Renal cortex interstitium (tissue), 11 donors: ENCODE data around the gene MAP2K6. TPM values are rescaled to one million over a fixed set of nuclear protein-coding genes. Genes with fewer than 3 reads are reported as not detected.

Experiments
- DNase-seq, 11 donors: peaks; one replicate each; pipeline ENCODE4 v3.0.0-alpha.2; 2013; ENCODE audit warnings: low read depth in 9 of 11, low spot score in 4 of 11; ENCODE audit errors: extremely low read depth in 1 of 11
- polyA plus RNA-seq, 3 donors: library from polyadenylated mRNA; unstranded; fragments of 120-200 nt; gene quantifications; one replicate each; pipeline ENCODE4 v1.2.1, GENCODE V29; 2013; ENCODE audit not compliant: insufficient read length in 3 of 3

The MAP2K6 gene
- polyA plus RNA-seq, 3 donors, result 21.0 to 26.6 (median 22.4) TPM

DNA sequence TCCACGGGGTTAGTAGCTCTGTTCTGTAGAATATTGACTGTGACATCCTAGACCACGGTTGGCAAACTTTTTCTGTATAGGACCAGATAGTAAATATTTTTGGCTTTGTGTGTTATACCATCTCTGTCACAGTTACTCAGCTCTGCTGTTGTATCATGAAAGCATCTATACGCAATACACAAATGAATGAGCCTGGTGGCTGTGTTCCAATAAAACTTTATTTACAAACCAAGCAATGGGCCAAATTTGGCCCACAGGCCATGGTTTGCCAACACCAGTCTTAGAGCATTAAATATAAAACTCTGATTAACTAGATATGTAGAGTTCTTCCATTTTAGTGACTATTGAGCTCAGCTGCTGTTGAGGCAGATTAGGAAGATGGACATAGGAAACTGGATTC is 132.7 kb downstream of the MAP2K6 start:
- no peak for DNase-seq

DNA sequence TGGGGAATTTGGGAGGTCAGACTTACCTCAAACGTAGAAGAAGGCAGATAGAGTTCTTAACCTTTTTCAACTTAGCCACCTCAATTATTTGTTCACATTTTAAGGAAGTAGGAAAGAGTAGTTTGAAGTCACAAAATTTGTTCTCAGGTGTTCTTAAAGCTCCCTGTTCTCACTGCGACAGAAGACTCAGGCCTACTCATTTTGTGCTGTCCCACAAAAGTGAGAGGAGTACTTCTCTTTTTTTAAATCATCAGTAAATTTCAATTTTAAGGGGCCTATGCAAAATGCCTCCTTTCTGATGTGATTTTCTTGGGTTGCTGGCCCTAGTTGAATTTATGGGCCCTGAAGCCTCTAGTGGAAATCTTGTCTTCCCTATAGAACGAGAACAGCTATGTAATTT is 133.4 kb downstream of the MAP2K6 start:
- no peak for DNase-seq

DNA sequence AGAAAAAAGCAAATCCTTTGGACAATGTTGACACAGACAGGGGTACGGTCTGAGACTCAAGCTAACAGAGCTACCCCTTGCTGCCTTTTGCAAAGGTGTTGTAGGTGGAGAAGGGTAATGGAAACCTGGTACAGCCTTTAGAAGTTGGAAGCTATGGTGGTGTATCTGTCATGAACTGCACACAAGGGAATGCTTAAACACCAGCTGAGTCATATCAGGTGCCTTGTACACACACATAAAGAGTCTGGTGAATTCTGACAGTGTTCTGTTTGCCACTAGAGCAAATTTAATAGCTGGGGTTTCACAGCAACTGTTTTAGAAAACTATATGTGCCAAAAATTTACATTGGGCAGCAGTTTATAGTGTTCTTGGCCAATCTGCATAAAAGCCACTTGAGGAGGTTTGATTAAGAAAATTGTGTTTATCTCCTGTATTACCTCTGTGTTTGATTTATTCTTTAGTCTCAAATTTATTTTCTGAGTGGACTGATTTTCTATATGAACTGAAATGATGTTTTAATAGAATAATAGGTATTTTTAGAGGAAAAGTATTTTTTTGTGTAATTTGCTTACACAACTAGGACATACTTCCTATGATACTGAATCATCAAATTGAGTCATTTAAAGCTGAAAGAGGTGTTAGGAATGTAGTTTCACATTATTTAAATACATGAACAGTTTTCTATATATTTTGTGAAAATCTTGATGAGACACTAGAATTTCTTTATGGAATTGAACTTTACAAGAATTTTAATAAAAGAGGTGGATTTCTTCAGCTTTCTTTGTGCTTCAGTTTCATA is 136.9 kb downstream of the MAP2K6 start:
- DNase-seq, result no peak

DNA sequence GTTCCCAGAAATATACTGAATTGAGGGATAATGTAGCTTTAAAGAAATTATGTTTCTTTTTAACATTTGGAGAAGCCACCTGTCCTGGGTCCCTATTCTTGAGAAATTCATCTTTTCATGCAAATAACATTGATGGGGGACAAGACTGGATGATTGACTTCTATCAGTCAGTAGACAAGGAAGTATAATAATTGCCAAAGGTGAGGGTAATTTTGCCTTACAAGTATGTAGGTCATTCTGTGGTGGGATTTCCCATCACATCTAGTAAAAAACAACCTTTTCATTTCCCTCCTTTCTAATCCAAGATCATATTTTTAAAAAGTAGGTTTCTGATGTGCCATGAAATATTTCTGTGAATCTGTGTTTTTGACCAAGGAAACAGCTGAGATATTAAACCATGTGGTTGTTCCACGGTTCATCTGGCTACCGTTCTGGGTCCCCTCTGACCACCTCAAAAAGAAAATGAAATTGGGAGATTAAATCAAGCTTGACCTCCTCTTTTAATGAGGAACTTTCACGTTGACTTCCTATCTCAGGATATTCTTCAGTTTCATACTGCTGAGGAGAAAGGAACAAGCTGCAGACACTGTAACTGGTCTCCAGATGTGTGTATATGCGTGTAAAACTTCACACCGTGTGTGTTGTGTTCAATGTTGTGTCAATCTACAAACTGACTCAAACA is 138.6 kb downstream of the MAP2K6 start:
- no peak for DNase-seq

DNA sequence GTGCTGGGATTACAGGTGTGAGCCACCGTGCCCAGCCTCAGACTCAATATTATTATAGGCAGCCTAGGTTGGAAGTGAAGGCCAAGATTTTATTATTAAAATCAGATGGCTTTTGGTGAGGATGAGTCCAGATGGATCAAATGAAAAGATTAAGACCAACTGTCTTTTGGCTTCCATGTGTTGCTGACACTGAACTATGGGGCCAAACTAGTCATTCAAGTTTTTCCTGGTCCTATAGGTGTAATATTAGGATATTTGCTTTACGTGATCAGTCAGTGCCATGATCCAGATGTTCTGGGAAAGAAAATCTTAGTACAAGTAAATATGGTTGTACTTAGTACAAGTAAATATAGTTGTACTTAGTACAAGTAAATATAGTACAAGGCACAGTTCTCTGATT is 140.6 kb downstream of the MAP2K6 start:
- DNase-seq, result no peak

DNA sequence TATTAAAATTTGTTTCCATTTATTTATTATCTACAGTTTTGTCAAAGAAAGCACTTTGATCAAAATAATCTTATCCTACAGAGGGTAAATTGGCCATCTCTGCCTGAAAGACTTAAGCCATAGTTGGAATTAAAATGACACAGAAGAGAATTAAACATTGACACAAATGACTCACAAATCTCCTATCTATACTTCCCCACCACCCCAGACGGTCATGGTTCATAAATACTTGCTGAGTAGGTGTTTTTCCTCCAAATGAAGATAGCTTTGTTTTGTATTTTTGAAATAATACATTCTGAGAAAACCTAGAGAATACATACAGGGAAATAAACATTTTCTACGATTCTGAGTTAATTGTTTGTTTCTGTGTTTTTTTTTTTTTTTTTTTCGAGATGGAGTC is 142.8 kb downstream of the MAP2K6 start:
- DNase-seq, result no peak

DNA sequence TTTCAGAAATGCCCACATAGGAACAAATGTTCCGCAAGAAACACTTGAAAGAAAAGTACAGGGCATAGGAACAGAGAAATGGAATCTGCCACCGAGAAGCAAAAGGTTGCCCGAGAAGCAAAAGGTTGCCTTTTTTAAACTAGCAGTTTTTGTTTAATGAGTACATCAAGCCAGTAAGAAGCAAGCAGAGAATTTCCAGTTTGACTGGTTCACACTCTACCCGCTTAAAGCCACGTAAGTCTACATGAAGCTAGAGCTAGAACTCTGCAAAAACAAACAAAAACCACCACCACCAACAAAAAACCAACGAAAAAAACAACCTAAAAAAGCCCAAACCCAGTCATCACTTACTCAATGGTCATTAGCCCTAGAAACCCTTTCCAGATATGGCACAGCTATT is 144.3 kb downstream of the MAP2K6 start:
- no peak for DNase-seq

DNA sequence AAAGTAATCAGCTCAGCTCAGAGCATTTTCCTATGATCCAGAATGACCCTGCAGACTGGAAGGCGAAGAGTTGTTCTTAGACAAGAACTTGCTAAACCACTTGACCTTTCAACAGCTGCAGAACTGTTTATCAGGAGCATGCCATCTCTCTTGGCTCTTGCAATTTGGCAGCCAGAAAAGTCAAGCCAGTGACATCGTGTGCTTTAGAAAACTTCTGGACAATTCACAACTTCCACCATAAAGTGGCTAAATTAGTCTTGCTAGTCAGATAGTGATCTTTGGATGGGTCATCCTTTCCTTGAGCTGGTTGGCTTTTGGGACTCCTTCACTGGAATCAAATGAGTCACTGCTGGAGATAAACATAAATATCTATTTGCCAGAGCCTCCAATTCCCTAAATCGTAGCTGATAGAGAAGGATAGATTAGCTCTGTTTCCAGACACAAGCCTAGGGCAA is 146.5 kb downstream of the MAP2K6 start:
- DNase-seq, result no peak

DNA sequence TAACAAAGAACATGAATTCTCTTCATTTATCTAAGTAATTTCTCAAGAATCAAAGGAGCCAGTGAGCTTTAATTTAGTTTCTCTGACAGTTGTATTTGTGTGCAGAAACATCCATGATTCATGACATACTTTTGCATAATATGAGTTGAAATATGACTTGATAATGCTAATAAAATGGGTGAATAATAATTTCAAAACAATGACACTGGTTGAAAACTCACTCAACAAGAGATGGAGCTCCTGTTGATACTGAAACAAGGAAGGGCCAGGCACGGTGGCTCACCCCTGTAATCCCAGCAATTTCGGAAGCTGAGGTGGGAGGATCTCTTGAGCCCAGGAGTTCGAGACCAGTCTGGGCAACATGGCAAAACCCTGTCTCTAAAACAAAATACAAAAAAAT is 147.0 kb downstream of the MAP2K6 start:
- no peak for DNase-seq

DNA sequence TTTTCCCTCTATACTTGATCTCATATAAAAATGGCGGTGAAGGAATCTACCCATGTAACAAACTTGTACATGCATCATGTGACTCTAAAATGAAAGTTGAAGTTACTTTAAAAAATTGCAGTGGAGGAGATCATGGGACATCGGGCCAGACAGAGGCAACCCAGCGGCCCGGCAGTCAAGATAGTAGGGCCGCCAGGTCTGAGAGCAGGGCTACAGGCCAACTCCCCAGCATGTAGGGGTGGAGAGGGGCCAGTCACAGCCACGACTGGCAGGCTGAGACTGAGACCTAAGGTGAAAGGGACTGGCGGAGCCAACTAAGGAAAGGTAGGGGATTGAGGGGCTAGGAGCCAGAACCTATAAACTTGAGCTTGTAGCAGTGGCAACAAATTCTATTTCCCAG is 150.9 kb downstream of the MAP2K6 start:
- no peak for DNase-seq

DNA sequence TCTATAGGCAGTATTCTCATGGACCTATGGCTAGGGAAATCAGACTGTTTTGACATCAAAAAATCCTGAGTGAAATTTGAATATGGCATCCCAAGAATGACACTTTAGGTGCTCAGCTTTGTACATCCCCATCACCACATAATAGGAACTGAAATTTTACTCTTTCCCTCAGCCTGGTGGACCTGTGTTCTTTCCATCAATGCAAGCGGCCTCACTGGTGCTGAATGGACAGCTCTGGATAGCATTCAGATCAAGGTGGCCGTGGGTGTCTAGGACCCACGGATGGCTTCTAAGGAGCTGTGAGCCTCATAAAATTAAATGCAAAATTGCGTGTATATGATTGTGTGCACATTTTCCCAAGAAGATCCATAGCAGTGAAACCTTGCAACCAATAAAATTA is 152.6 kb downstream of the MAP2K6 start:
- DNase-seq, result no peak

DNA sequence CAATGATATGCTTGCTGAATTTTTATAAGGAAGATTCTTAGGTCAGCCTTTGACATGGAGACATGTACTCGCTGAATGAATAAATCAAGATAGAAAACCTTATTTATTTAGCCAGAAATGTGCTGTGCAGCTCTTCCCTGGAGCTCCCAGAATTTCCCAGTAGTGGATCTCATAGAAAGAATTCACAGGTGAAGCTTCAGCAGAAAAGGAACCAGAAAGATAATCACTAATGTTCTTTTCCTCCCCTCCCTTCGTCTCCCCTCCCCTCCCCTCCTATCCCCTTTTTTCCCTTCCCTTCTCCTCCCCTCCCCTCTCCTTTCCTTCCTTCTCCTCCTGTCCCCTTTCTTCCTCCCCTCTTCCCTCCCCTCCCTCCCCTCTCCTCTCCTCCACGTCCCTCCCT is 158.2 kb downstream of the MAP2K6 start:
- DNase-seq, result no peak

DNA sequence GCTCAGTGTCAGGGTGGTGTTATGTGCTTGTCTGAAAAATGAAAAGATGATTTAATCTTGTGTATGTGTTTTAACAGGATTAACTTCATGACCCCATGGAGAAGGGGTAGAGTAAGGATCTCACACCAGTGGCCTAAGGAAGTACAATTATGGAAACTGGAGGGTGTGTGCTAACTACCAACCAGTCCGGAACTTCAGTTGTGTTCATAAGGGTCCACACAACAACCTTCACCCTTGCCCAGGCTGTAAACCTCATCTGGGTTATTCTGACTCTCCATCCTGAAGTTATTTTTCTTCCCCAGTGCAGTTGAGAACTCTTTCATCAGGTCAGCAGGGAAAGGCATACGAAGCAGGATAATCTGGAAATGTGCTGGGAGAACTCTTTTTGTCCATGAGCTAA is 158.9 kb downstream of the MAP2K6 start:
- DNase-seq, result no peak

DNA sequence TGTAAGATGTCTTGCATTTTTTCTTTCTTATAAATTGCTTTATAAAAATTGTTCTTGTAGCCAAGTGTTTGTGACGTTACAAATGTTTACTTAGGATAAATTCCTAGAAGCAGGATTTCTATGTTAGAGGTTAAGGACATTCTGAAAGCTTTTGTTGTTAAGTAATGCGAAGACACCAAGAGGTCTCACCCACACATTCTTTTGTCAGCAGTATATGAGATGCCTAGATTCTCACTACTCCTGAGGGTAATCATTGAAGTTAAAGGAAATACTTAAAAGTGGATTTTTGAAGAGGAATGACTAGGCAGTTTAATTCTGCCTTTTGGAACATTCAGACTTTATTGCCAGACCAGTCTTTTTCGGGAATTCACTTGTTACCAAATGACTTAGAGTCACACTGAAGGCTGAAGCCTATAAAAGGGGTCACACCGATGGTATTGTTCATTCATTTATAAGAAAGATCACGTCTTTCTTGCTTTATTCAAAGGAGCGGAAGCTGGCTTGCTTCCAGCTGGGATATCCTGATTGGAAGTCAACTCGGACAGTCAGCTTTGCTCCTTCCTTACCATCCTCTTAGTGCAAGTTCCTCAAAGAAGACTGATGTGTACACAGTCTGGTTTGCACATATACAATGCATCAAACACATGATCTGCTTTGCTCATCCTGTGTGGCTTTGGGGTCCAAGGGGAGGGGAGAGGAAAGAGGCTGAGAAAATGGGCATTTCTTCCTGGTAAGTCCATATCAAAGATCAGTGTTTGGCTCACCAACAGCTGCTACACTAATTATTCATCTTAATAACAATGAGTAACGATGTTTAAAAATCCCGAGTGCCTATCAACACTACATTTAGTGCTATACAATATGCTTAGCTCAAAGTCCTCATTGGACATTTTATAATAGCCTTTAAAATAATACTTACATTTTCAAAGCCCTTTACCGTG is 160.0 kb downstream of the MAP2K6 start:
- no peak for DNase-seq

DNA sequence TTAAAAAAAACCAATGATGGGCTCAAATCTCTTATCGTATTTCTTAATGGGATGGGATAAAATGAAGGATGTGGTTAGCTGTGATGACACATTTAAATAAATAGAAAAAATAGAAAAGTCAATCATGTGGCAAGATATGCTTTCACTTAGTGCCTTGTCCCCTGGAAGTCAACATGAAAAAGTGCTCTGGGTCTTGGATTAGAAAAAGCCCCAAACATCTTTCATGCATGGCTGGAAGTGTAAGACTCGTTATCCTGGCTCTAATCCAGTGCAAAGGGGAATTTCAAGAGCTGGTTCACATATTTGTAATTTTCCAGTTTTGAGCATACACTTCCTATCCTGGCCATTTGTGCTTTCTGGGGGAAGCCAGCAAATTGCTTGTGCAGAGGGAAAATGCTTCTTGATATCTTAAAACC is 160.9 kb downstream of the MAP2K6 start:
- DNase-seq, result peak in 3 of 11 donors; percentile 41 to 55 (median 52)

DNA sequence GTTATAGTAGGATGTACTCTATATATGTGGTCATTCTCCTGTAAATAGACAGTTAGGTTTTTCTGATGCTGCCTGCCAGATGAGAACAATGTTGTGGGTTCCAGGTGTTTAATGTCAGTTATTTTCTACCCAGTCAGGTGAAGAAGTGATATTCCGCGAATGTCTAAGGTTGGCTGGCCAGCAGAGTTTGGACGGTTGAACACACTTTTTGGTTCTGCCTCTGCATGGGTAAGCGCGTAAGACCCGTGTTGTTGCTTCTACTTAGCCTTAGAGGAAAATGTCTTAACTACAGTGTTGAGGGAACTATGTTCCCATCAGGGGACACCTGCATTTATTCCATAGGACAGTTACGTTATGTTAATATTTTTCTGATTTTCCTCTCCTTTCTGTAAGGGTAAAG is 162.6 kb downstream of the MAP2K6 start:
- no peak for DNase-seq

DNA sequence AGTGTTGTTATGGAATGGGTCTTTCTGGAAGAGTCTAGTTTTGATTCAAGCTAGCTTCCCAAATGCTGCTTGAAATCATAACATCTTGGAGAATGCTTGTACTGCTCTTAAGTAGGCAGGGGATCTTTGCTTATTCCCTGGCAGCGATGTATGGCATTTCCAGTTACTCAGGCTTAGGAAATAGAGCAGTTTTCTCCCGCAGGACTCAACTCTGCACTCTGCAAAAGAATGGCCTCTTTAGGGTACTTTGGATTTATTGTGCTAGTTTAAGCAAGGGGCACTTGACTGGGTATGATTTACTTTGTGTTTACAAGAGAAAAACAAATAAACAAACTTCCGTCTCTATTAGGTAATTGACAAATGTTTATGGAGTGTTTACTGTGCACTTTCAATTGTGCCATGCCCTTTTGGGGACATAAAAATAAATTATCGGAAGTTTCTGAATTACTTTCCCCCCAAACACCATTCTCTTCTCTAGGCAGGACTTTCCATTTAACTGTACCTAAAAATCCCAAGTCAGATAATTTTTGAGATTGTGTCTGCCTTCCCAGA is 164.0 kb downstream of the MAP2K6 start:
- DNase-seq, result no peak

DNA sequence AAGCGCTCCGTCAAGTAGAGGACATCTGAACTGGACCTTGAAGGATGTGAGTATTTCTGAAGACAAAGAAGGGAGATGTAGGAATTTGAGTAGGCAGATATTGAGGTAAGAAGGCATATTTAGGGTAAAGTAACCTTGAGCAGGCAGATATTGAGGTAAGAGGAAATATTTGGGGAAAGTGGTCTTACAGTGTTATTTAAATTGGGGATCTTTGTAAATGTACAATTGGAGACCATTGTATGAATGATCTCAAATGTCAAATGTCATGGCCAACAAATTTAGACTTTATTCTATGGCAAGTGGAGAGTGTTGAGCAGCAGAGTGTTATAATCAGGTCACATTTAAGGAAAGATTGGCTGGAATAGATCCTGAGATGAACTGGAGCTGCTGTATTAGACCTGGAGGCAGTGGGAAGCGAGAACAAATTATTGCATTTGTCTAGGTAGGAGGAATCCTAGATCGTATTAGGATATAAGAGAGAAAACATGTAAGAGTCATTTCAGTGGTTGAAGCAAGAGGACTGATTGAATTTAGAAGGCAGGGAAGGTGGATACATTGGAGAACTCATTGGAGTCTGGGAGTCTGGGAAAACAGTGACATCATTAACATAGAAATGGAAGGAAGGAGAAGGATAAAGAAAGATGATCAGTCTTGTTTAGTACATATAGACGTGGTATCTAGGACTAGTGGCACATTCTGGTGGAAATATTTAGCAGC is 165.6 kb downstream of the MAP2K6 start:
- DNase-seq, result no peak
